ENCODE results near the gene HLA-DRB5. TPM values are rescaled to one million over a fixed set of nuclear protein-coding genes. Genes with fewer than 3 reads are reported as not detected.
A peak's percentile ranks its signal among the peaks of the same experiment; 100 is the strongest.
"Not testable (repeated sequence)": the region's sequence is repeated elsewhere in the genome, so short reads cannot be mapped to it uniquely, and the experiment has no call there.

HLA-DRB5 gene
- total and polyA plus RNA-seq, 3 donors from 2014 or later, result 0.39 to 43.3 (median 0.56) TPM

DNA sequence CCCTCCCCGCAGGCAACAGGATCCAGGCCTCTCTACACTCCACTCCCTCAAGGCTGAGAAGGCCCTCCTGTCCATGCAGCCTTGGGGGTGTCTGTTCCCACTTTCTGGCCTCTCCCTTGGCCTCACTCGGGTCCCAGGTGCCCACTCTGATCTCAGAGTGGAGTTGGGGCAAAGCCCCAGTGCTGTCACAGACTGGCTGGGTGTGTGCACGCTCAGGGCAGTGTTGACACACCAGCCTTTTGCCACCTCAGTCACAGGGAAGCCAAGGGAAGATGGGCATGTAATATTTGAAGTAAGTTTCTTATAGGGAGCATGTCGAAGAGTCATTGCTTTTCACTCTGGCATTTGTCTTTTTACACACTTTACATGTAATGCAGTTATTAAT lies 45.5 kb downstream of the HLA-DRB5 start:
- intact Hi-C loops (cut with DNase I; ENCODE audit: low total_unique reads), result no loop called here
- WGBS, 2 donors, result 58 to 74% methylated on average over 2 to 4 of the region's 4 CpGs

GRCh38 chr6:32483968-32484613 lies 46.0 kb downstream of the HLA-DRB5 start:
- H3K36me3 ChIP-seq (ENCODE audit: low read depth, missing control alignments), result no peaks in the 10 kb centered on the region
- no peak for TF ChIP-seq POLR2A (IDR thresholded peaks at IDR 0.05)
- TF ChIP-seq, protein P1, sequence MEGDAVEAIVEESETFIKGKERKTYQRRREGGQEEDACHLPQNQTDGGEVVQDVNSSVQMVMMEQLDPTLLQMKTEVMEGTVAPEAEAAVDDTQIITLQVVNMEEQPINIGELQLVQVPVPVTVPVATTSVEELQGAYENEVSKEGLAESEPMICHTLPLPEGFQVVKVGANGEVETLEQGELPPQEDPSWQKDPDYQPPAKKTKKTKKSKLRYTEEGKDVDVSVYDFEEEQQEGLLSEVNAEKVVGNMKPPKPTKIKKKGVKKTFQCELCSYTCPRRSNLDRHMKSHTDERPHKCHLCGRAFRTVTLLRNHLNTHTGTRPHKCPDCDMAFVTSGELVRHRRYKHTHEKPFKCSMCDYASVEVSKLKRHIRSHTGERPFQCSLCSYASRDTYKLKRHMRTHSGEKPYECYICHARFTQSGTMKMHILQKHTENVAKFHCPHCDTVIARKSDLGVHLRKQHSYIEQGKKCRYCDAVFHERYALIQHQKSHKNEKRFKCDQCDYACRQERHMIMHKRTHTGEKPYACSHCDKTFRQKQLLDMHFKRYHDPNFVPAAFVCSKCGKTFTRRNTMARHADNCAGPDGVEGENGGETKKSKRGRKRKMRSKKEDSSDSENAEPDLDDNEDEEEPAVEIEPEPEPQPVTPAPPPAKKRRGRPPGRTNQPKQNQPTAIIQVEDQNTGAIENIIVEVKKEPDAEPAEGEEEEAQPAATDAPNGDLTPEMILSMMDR (IDR thresholded peaks at IDR 0.05), result no peak
- H3K27me3 ChIP-seq, result no peaks in the 10 kb centered on the region
- intact Hi-C loops (cut with DNase I; ENCODE audit: low total_unique reads), result no loop called here
- H3K4me1 ChIP-seq, result no peaks in the 10 kb centered on the region
- no peaks in the 10 kb centered on the region for H3K9me3 ChIP-seq
- 50 to 51% methylated on average over 21 to 26 of the region's 26 CpGs for WGBS, 2 donors
- H3K27ac ChIP-seq, result no peak overlapping the region
- no peak overlapping the region for H3K4me3 ChIP-seq
- no peak for DNase-seq

More for the DNA sequence above, 45.5 kb downstream of the HLA-DRB5 start:
- Histone ChIP-seq H3K27me3 (no peaks in the 10 kb centered on the region), H3K36me3 (ENCODE audit: low read depth, missing control alignments) (no peaks in the 10 kb centered on the region), H3K4me1 (no peaks in the 10 kb centered on the region), H3K27ac (no peak overlapping the region), H3K9me3 (no peaks in the 10 kb centered on the region), H3K4me3 (no peak overlapping the region)
- no peak for TF ChIP-seq POLR2A (IDR thresholded peaks at IDR 0.05)
- TF ChIP-seq, protein P1 (IDR thresholded peaks at IDR 0.05), result no peak
- no peak for DNase-seq

DNA sequence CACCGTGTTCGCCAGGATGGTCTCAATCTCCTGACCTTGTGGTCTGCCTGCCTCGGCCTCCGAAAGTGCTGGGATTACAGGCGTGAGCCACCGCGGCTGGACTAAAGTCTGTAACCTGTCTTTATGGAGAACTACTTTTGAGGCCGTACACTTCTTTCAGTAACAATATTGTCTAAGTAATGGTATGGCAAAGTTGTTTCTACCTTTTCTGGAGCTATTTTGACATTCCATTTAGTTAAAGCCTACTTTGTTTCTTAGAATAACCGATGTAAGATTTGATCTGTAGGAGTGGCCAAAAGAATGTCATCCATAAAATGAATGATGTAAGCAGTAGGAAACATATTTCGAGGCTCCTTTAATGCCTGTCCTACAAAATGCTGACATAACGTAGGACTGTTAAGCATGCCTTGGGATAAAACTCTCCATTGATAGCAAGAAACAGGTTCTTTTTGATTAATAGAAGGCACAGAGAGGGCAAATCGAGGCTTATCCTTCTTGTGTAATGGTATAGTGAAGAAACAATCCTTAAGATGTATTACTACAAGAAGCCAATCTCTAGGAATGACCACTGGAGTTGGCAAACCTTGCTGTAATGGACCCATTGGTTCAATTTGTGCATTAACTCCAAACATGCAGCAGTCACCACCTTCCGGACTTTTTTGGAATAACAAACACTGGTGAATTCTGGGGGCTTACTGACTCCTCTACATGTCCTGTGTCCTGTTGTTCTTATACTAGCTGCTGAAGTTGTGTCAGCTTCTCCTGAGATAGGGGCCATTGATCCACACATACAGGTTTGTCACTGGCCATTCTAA lies 54.5 kb downstream of the HLA-DRB5 start:
- DNase-seq, result no peak
- no peak overlapping the region for H3K27ac ChIP-seq
- H3K27me3 ChIP-seq, result no peaks in the 10 kb centered on the region
- H3K36me3 ChIP-seq (ENCODE audit: low read depth, missing control alignments), result no peaks in the 10 kb centered on the region
- H3K4me3 ChIP-seq, result no peak overlapping the region
- TF ChIP-seq POLR2A (IDR thresholded peaks at IDR 0.05), result no peak
- TF ChIP-seq, protein P1 (IDR thresholded peaks at IDR 0.05), result no peak
- H3K9me3 ChIP-seq, result no peaks in the 10 kb centered on the region
- H3K4me1 ChIP-seq, result no peaks in the 10 kb centered on the region
- intact Hi-C loops (cut with DNase I; ENCODE audit: low total_unique reads), result no loop called here
- 70 to 78% methylated on average over 13 of the region's 13 CpGs for WGBS, 2 donors

DNA sequence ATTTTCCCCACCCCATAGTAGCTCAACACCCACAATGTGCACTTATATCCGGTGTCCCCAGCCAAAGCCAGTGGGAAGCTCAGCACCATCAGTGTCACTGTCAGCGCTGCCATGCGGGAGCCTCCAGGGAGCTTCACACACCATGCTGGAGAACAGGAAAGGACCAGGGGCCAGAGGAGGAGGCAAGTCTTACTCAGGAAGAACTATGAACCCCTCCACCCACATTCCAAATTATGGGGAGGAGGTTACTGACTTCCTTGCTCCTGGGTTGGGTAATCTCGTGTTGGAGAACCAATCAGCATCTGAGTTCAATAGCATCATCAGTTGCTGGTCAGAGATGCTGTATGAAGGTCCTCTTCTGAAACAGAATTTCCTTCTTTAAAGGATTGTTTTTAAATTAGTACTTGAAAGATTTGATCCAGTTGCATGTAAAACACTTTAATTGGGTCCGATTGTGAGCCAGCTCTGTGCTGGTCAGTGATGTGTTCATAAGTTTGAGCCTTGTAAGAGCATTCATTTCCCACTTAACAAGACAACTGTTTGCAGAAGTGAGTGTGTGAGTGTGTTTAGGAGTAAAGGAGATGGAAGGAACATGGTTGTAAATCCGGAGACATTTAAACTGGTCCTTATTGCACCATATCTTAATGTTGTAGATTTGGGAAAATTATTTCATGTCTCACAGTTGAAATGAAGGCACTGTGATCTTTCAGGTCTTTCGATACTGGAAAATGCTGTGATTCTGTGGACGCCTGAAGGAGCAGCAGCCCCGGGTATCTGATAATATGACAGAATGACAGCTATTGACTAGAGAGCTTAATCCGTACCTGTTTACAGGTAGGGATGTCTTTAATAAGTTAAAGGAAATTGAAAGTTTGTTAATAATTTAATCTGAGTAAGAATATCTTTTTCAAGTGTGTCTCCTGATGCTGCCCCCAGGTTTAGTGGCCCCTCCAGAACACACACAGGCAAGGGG lies 56.4 kb downstream of the HLA-DRB5 start:
- H3K9me3 ChIP-seq; DNase-seq; H3K36me3 ChIP-seq (ENCODE audit: low read depth, missing control alignments); H3K4me1 ChIP-seq; H3K4me3 ChIP-seq; intact Hi-C loops (cut with DNase I; ENCODE audit: low total_unique reads); H3K27me3 ChIP-seq: not testable (repeated sequence)
- H3K27ac ChIP-seq, result peak overlapping the region in 1 of 2 donors; percentile 50
- WGBS, 2 donors, result 34 to 51% methylated on average over 10 of the region's 10 CpGs

All from testis (tissue), 3 donors.